GM18502 (cell line): ENCODE measurements around the gene CXCL9.
"Not testable (repeated sequence)": the region's sequence is repeated elsewhere in the genome, so short reads cannot be mapped to it uniquely, and the experiment has no call there.

ENCODE experiments used
- ATAC-seq: cut with Tn5 transposase; IDR thresholded peaks from one replicate; pipeline ENCODE4 v1.9.1; 2021; ENCODE audit warnings: mild to moderate bottlenecking; ENCODE audit not compliant: unreplicated experiment, poor library complexity

CXCL9 gene

GRCh38 chr4:76007089-76007862 lies at the start of gene CXCL9:
Gene CXCL9 (minus strand): TSS chr4:76007509. CDS start chr4:76007449, 60 bp downstream.
- ATAC-seq: no peak

GRCh38 chr4:76055421-76055820 lies 48.1 kb upstream of the CXCL9 start:
- no peak for ATAC-seq

- ATAC-seq: peak; percentile 96
These were observed 47.7 kb upstream of the CXCL9 start for GRCh38 chr4:76055016-76055415.

- no peak for ATAC-seq
These were observed 46.4 kb upstream of the CXCL9 start for GRCh38 chr4:76053730-76054129.

GRCh38 chr4:76050560-76051050 lies 43.3 kb upstream of the CXCL9 start:
- not testable (repeated sequence) for ATAC-seq

- not testable (repeated sequence) for ATAC-seq
These were observed 42.6 kb upstream of the CXCL9 start for GRCh38 chr4:76049860-76050416.

GRCh38 chr4:76044686-76045085 lies 37.4 kb upstream of the CXCL9 start:
- ATAC-seq: not testable (repeated sequence)

- not testable (repeated sequence) for ATAC-seq
These were observed 36.0 kb upstream of the CXCL9 start for GRCh38 chr4:76043306-76043705.

GRCh38 chr4:76042241-76042998 lies 35.1 kb upstream of the CXCL9 start:
- ATAC-seq: not testable (repeated sequence)

GRCh38 chr4:76036855-76037254 lies 29.5 kb upstream of the CXCL9 start:
- no peak for ATAC-seq

- ATAC-seq: no peak
These were observed 28.6 kb upstream of the CXCL9 start, which contains the start of gene CXCL11 for GRCh38 chr4:76035799-76036380. Gene CXCL11 (minus strand): TSS chr4:76036070. CDS start chr4:76035987, 83 bp downstream.

GRCh38 chr4:76035141-76035540 lies 27.8 kb upstream of the CXCL9 start:
- ATAC-seq: no peak

- no peak for ATAC-seq
These were observed 22.0 kb upstream of the CXCL9 start for GRCh38 chr4:76029300-76029699.

- ATAC-seq: no peak
These were observed 21.0 kb upstream of the CXCL9 start for GRCh38 chr4:76028350-76028765.

GRCh38 chr4:76024065-76024464 lies 16.8 kb upstream of the CXCL9 start:
- no peak for ATAC-seq

- ATAC-seq: peak; percentile 46
These were observed 16.1 kb upstream of the CXCL9 start, which contains the start of gene CXCL10 for GRCh38 chr4:76023389-76023788. Gene CXCL10 (minus strand): TSS chr4:76023497. CDS start chr4:76023431, 66 bp downstream.

GRCh38 chr4:76022677-76023076 lies 15.4 kb upstream of the CXCL9 start:
- no peak for ATAC-seq

- no peak for ATAC-seq
These were observed 14.7 kb upstream of the CXCL9 start for GRCh38 chr4:76022031-76022430.

GRCh38 chr4:76017056-76017686 lies 9.9 kb upstream of the CXCL9 start:
- ATAC-seq: no peak

GRCh38 chr4:76016393-76016792 lies 9.1 kb upstream of the CXCL9 start:
- peak; percentile 80 for ATAC-seq
